Upper lobe of right lung (tissue), 1 donor: ENCODE results near the gene C11orf52. TPM values are rescaled to one million over a fixed set of nuclear protein-coding genes. Genes with fewer than 3 reads are reported as not detected.

Experiments
- ATAC-seq: fragments of 200-7000 bp; cut with Tn5 transposase; one replicate; pipeline ENCODE4 v1.9.1; 2020; ENCODE audit warnings: mild to moderate bottlenecking, moderate library complexity
- DNase-seq: peaks from one replicate; pipeline ENCODE4 v3.0.0-alpha.2; 2020
- H3K27ac ChIP-seq: fragments of 200-600 bp; one replicate; pipeline ENCODE4 v1.8.0; 2022
- H3K27me3 ChIP-seq: fragments of 200-600 bp; one replicate; pipeline ENCODE4 v1.8.0; 2022; ENCODE audit warnings: mild to moderate bottlenecking
- H3K36me3 ChIP-seq: fragments of 200-600 bp; one replicate; pipeline ENCODE4 v1.8.0; 2022
- H3K4me1 ChIP-seq: fragments of 200-600 bp; one replicate; pipeline ENCODE4 v1.8.0; 2022
- H3K4me3 ChIP-seq: fragments of 200-600 bp; one replicate; pipeline ENCODE4 v1.8.0; 2022; ENCODE audit warnings: mild to moderate bottlenecking
- H3K9me3 ChIP-seq: fragments of 200-600 bp; one replicate; pipeline ENCODE4 v1.8.0; 2022
- intact Hi-C: fragments of 100-400 bp; cut with DNase I; formaldehyde crosslinking; loops from one replicate; pipeline ENCODE4 v1.11.0; 2022
- total RNA-seq: library from RNA; stranded (reverse); fragmentation: NEBNext Ultra II Directional; extraction: Animal tissue kit (Norgen Biotek cat#: 25700); gene quantifications from one replicate; pipeline ENCODE4 v1.2.1, GENCODE V29; 2021
- TF ChIP-seq, protein P1 (sequence below): fragments of 200-600 bp; IDR thresholded peaks from one replicate; pipeline ENCODE4 v1.8.0; 2022; ENCODE audit warnings: antibody characterized with exemption
- donor health status: DM: no; HTN: yes; CAD: no; lungs with severe emphysema.

The C11orf52 gene
- total RNA-seq, 1 donor from 2014 or later = 9.8 TPM

DNA sequence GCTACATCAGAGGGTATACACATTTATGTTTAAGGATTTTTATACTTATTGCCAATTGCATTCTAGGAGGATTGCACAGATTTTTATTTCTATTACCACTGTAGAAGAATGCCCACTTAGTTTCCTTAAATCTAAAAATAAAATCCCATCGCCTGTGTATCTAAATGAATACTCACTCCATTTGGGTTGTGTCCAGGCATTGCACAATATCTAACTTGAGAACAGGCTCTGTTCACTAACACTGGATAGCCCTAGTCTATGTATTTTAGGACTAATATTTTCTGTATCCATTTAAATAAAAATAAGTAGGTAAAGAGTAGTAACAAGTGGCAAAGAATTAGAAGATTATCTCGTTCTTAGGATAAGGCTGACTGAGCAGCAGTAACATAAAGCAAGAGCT, 4.1 kb downstream of the C11orf52 start:
- ATAC-seq (no peak), DNase-seq (no peak)
- Histone ChIP-seq H3K27ac (peak overlapping the region; percentile 82), H3K4me3 (peak overlapping the region; percentile 8), H3K27me3 (no peaks in the 10 kb centered on the region), H3K4me1 (peaks cover 28% of the 10 kb centered on the region), H3K9me3 (no peaks in the 10 kb centered on the region), H3K36me3 (no peaks in the 10 kb centered on the region)
- TF ChIP-seq, protein P1, sequence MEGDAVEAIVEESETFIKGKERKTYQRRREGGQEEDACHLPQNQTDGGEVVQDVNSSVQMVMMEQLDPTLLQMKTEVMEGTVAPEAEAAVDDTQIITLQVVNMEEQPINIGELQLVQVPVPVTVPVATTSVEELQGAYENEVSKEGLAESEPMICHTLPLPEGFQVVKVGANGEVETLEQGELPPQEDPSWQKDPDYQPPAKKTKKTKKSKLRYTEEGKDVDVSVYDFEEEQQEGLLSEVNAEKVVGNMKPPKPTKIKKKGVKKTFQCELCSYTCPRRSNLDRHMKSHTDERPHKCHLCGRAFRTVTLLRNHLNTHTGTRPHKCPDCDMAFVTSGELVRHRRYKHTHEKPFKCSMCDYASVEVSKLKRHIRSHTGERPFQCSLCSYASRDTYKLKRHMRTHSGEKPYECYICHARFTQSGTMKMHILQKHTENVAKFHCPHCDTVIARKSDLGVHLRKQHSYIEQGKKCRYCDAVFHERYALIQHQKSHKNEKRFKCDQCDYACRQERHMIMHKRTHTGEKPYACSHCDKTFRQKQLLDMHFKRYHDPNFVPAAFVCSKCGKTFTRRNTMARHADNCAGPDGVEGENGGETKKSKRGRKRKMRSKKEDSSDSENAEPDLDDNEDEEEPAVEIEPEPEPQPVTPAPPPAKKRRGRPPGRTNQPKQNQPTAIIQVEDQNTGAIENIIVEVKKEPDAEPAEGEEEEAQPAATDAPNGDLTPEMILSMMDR = no peak
- intact Hi-C loops = no loop called here

DNA sequence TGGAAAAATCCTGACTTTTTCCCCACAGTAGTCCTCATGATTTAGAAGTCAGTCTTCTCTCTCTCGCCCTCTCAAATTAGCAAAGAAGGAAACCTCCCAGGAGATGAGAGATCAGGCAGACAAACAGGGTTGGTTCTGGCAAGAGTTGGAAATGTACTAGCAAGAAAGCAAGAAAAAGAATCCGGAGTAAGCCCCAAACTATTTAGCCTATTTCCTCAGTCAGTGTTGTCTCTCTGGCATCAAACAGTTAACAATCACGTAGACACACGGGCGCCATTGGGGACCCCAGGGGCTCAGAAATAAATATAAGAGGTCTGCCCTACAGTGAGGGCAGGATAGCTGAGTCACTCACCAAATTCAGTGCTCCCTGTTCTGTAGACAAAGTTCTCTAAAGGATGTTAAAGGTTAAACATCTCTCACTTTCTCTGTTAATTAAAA, 4.7 kb downstream of the C11orf52 start:
- no peaks in the 10 kb centered on the region for H3K9me3 ChIP-seq
- TF ChIP-seq, protein P1 = no peak
- no peaks in the 10 kb centered on the region for H3K27me3 ChIP-seq
- H3K36me3 ChIP-seq = no peaks in the 10 kb centered on the region
- ATAC-seq (no peak), DNase-seq (no peak)
- H3K27ac ChIP-seq = peak overlapping the region; percentile 82
- H3K4me1 ChIP-seq = peaks cover 28% of the 10 kb centered on the region
- H3K4me3 ChIP-seq = peak overlapping the region; percentile 8
- intact Hi-C loops = no loop called here

DNA sequence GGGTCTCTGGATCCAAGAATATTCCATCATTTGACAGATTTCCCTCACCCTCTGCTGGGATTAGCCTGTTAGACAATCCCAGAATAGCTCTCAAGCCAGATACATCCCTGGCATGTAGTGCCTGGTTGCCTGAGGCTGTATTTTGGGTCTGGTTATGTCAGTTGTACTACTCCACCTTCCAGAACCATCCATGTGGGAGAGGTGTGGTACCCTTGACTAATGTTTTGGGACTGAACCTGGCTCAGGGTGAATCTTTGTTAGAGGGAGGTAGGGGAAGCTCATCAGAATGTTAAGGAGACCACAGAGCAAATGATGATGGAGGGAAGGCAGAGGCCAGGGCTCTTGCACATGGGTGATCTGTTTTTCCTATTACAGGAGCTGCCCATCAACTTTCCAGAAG, 5.2 kb downstream of the C11orf52 start:
- Histone ChIP-seq H3K36me3 (no peaks in the 10 kb centered on the region), H3K4me1 (peaks cover 28% of the 10 kb centered on the region), H3K9me3 (no peaks in the 10 kb centered on the region), H3K27ac (peak overlapping the region; percentile 82), H3K27me3 (no peaks in the 10 kb centered on the region), H3K4me3 (no peak overlapping the region)
- ATAC-seq (no peak), DNase-seq (no peak)
- TF ChIP-seq, protein P1 = no peak
- intact Hi-C loops = no loop called here

- H3K4me1 ChIP-seq = peaks cover 28% of the 10 kb centered on the region
- no peak for ATAC-seq
- H3K27ac ChIP-seq = peak overlapping the region; percentile 87
- no peaks in the 10 kb centered on the region for H3K36me3 ChIP-seq
- no peaks in the 10 kb centered on the region for H3K27me3 ChIP-seq
- TF ChIP-seq, protein P1 = no peak
- no peak for DNase-seq
- H3K9me3 ChIP-seq = no peaks in the 10 kb centered on the region
- H3K4me3 ChIP-seq = no peak overlapping the region
- intact Hi-C loops = no loop called here
Measured at GRCh38 chr11:111925953-111926352, 7.2 kb downstream of the C11orf52 start.

DNA sequence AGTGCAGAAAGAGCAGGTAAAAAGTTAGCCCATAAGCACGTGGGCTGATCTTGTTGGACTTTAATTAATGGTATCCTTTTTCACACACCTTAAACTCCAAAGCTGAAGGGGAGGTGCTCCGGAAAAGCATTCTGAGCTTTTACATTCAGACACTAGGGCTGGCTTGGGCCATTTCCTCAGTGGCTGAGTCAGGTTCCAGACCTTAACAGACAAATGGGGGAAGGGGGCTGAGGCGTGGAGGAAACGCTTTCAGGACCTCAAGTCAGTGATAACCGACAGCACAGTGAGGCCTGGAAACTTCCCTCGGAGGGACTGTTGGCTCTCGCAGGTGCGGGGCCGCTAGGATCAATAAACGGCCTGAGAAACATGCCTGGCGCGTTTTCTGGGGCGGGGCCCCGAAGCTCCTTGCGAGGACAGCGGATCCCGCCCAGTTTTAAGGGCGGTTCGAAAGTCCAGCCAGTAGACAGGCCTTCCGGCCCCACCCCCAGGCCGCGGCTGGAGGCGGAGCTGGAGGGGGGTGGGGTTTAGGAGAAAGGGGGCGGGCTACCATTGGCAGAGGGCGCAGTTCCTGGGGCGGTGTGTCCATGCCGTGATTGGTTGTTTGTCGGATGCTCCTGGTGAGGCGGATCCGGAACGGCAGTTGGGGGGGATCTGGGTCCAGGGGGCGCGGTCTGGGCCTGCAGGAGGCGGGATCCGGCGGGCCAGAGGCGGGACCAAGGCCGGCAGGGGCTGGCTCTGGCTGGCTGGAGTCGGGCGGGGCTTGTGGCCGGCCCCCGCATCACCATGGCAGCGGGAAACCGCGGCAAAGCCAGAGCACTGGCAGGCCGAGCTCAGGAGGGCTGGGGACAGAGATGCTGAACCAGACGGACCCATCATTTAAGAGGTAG, 8.0 kb downstream of the C11orf52 start:
- Histone ChIP-seq H3K27me3 (no peaks in the 10 kb centered on the region), H3K4me1 (peaks cover 28% of the 10 kb centered on the region), H3K4me3 (peak overlapping the region; percentile 55), H3K9me3 (no peaks in the 10 kb centered on the region), H3K27ac (peak overlapping the region; percentile 87), H3K36me3 (no peaks in the 10 kb centered on the region)
- DNase-seq = peak; percentile 98
- TF ChIP-seq, protein P1 = no peak
- intact Hi-C loops = no loop called here
- peak; percentile 97 for ATAC-seq
